HEK293 (cell line): Measurements from ENCODE around the gene ZDHHC9.

Source experiments
- CTCF ChIA-PET: fragments of 350-600 bp; formaldehyde crosslinking; extraction: SDS; loops from one replicate; lab custom pipeline; 2021; ENCODE audit warnings: antibody characterized with exemption; lab: Yijun Ruan, JAX
- POLR2A ChIA-PET: fragments of 300-600 bp; formaldehyde crosslinking; extraction: SDS; loops from one replicate; lab custom pipeline; 2020; ENCODE audit warnings: antibody characterized with exemption, inconsistent platforms; lab: Yijun Ruan, JAX
- H3K27ac ChIP-seq: fragments of 200-500 bp; sonication (Bioruptor generic); 2 replicates; pipeline ENCODE4 v1.5.1; 2014; ENCODE audit warnings: low read depth, low read length, control low read depth, inconsistent platforms; ENCODE audit errors: extremely low read depth
- H3K36me3 ChIP-seq, 2 experiments: fragments of 200-500 bp in 1 of 2; sonication (Bioruptor generic) in 1 of 2; 1 replicate in 1 of 2; 2 replicates in 1 of 2; pipeline ENCODE4 v1.5.1; 2014 to 2017; ENCODE audit warnings: inconsistent platforms in 2 of 2, low read length in 2 of 2; ENCODE audit not compliant: control insufficient read depth in 2 of 2, insufficient read depth in 1 of 2
- H3K4me1 ChIP-seq: fragments of 200-500 bp; sonication (Bioruptor generic); 2 replicates; pipeline ENCODE4 v1.5.1; 2014; ENCODE audit warnings: mild to moderate bottlenecking, low read length, inconsistent platforms; ENCODE audit not compliant: control insufficient read depth, insufficient read depth
- H3K4me3 ChIP-seq: 2 replicates; pipeline ENCODE4 v1.5.1; 2011; ENCODE audit warnings: low read depth, mild to moderate bottlenecking, control low read depth, low read length, moderate library complexity
- H3K9me3 ChIP-seq: fragments of 200-500 bp; sonication (Bioruptor generic); 2 replicates; pipeline ENCODE4 v1.5.1; 2014; ENCODE audit warnings: low read depth, low read length, inconsistent platforms; ENCODE audit not compliant: control insufficient read depth, insufficient read depth
- KLF16 ChIP-seq: fragments of 450-650 bp; formaldehyde crosslinking; IDR thresholded peaks from 2 replicates; pipeline ENCODE4 v1.5.1; 2017; ENCODE audit warnings: missing biosample characterization, missing genetic modification characterization
- ZBTB6 ChIP-seq: fragments of 450-650 bp; formaldehyde crosslinking; IDR thresholded peaks from 2 replicates; pipeline ENCODE4 v1.5.1; 2017; ENCODE audit warnings: missing biosample characterization, missing genetic modification characterization
- ZNF121 ChIP-seq: fragments of 450-650 bp; formaldehyde crosslinking; IDR thresholded peaks from 2 replicates; pipeline ENCODE4 v1.5.1; 2016; ENCODE audit warnings: missing biosample characterization, missing genetic modification characterization
- ZNF23 ChIP-seq: fragments of 450-650 bp; formaldehyde crosslinking; IDR thresholded peaks from 2 replicates; pipeline ENCODE4 v1.5.1; 2016; ENCODE audit warnings: missing biosample characterization, missing genetic modification characterization, borderline replicate concordance
- ZNF239 ChIP-seq: fragments of 450-650 bp; formaldehyde crosslinking; IDR thresholded peaks from 2 replicates; pipeline ENCODE4 v1.5.1; 2016; ENCODE audit warnings: missing biosample characterization, missing genetic modification characterization
- ZNF266 ChIP-seq: fragments of 450-650 bp; formaldehyde crosslinking; IDR thresholded peaks from 2 replicates; pipeline ENCODE4 v1.5.1; 2016; ENCODE audit warnings: missing biosample characterization, missing genetic modification characterization, low read depth
- ZNF292 ChIP-seq: fragments of 450-650 bp; formaldehyde crosslinking; IDR thresholded peaks from 2 replicates; pipeline ENCODE4 v1.5.1; 2016; ENCODE audit warnings: low read depth, missing biosample characterization, missing genetic modification characterization, borderline replicate concordance
- ZNF518A ChIP-seq: fragments of 450-650 bp; formaldehyde crosslinking; conservative IDR thresholded peaks from 2 replicates; pipeline ENCODE4 v1.5.1; 2016; ENCODE audit warnings: low read depth, missing biosample characterization, missing genetic modification characterization

Gene ZDHHC9

GRCh38 chrX:129755779-129756650 lies 87.7 kb downstream of the ZDHHC9 start (continued):
- TF ChIP-seq ZNF239 (tag by site-specific recombination) (no peak), ZNF121 (no peak), ZNF518A (tag by site-specific recombination) (no peak), KLF16 (tag by site-specific recombination) (no peak), ZNF266 (tag by site-specific recombination) (no peak), ZNF23 (no peak)
- TF ChIP-seq, all 188 proteins: peak for 0

GRCh38 chrX:129754056-129755024 lies 89.3 kb downstream of the ZDHHC9 start:
- TF ChIP-seq ZNF292 (tag by site-specific recombination) = no peak
- 0 out of 2 replicates have a peak, but pooled peaks have one; percentile 30 for TF ChIP-seq ZBTB6 (tag by site-specific recombination)
- Histone ChIP-seq H3K27ac (no peak overlapping the region), H3K9me3 (no peaks in the 10 kb centered on the region), H3K36me3 (no peaks in the 10 kb centered on the region), H3K4me1 (no peaks in the 10 kb centered on the region), H3K4me3 (no peak overlapping the region)
- CTCF ChIA-PET = interaction anchor here (0.6 to 1.9 kb wide), 8 partner anchors 10 to 1222 kb away, joined by 3 to 9 read pairs (median 3); no protein-coding TSS in a partner anchor
- POLR2A ChIA-PET = no interaction called here
